Kidney glomerular epithelial cell (primary cell): ENCODE results near the gene SIK2.
"Not testable (repeated sequence)": the region's sequence is repeated elsewhere in the genome, so short reads cannot be mapped to it uniquely, and the experiment has no call there.

ENCODE experiments used
- DNase-seq: peaks from one replicate; lab custom pipeline; 2025; lab: John Stamatoyannopoulos, UW

Gene SIK2

GRCh38 chr11:111624608-111625007 lies 22.4 kb downstream of the SIK2 start:
- DNase-seq: no peak

GRCh38 chr11:111627591-111627990 lies 25.3 kb downstream of the SIK2 start:
- DNase-seq: no peak

GRCh38 chr11:111629499-111629898 lies 27.2 kb downstream of the SIK2 start:
- no peak for DNase-seq

- peak; percentile 35 for DNase-seq
Measured at GRCh38 chr11:111631024-111631665, 28.9 kb downstream of the SIK2 start.

- peak; percentile 44 for DNase-seq
Measured at GRCh38 chr11:111631666-111632039, 29.4 kb downstream of the SIK2 start.

- DNase-seq: no peak
Measured at GRCh38 chr11:111632516-111633220, 30.4 kb downstream of the SIK2 start.

GRCh38 chr11:111633248-111633647 lies 31.0 kb downstream of the SIK2 start:
- no peak for DNase-seq

- no peak for DNase-seq
Measured at GRCh38 chr11:111633756-111634362, 31.6 kb downstream of the SIK2 start.

- peak; percentile 75 for DNase-seq
Measured at GRCh38 chr11:111634981-111635705, 32.9 kb downstream of the SIK2 start.

- peak; percentile 75 for DNase-seq
Measured at GRCh38 chr11:111635706-111636045, 33.4 kb downstream of the SIK2 start.

- no peak for DNase-seq
Measured at GRCh38 chr11:111637885-111638284, 35.6 kb downstream of the SIK2 start.

- DNase-seq: no peak
Measured at GRCh38 chr11:111639226-111639925, 37.1 kb downstream of the SIK2 start.

- DNase-seq: no peak
Measured at GRCh38 chr11:111641339-111642015, 39.2 kb downstream of the SIK2 start.

GRCh38 chr11:111642542-111642941 lies 40.3 kb downstream of the SIK2 start:
- DNase-seq: no peak

GRCh38 chr11:111644922-111645321 lies 42.7 kb downstream of the SIK2 start:
- no peak for DNase-seq

GRCh38 chr11:111645657-111646316 lies 43.5 kb downstream of the SIK2 start:
- DNase-seq: no peak

- not testable (repeated sequence) for DNase-seq
Measured at GRCh38 chr11:111651336-111651735, 49.1 kb downstream of the SIK2 start.

- no peak for DNase-seq
Measured at GRCh38 chr11:111652184-111652583, 49.9 kb downstream of the SIK2 start.

GRCh38 chr11:111654601-111655000 lies 52.4 kb downstream of the SIK2 start:
- no peak for DNase-seq

- no peak for DNase-seq
Measured at GRCh38 chr11:111655924-111656323, 53.7 kb downstream of the SIK2 start.

GRCh38 chr11:111657905-111658304 lies 55.7 kb downstream of the SIK2 start:
- not testable (repeated sequence) for DNase-seq
